ENCODE data around the gene SNTG2.

Gene SNTG2

DNA sequence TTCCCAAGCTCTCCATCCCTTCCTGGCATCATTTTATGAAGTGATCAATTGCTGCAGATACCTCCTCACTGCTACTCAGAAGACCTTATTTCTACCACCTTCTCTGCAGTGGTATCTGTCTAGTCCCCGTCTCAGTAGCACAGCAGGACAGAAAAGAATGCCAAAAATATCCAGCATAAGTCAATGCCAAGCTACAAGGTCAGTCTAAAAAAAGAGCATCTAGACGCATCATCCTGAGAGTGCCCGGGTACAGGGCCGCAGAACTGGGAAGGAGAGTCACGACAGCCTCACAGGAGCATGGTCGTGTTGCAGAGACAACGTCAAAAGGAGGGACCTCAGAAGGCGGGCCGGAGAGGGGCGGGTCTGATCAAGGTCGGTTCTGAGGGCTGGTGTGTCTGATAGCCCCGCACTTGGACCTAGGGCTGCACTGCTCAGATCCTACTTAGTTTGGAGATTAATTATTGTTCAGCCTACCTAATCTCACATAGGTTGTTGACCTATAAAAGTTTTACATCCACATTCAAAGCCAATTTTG lies 24.3 kb upstream of the SNTG2 start:
- in situ Hi-C loops (cut with MboI; ENCODE audit: low sequenced_read_pairs), result no loop called here

DNA sequence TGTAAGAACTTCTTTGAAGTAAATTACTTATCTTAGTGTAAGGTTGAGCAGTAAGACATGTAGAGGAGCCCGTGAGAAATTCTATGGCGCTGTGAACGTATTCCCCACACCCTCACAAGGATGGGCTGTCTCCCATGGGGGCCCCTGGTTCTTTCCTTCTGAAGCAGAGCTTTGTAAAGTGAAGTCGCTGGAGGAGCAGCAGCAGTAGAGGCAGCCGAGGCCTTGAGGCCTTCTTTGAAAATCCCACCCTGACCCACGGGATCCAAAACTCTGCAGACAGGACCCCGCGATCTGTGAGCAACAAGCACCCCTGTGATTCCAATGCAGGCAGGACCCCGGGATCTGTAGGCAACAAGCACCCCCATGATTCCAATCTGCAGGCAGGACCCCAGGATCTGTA lies 23.8 kb upstream of the SNTG2 start:
- in situ Hi-C loops (cut with MboI; ENCODE audit: low sequenced_read_pairs), result no loop called here

- in situ Hi-C loops (cut with MboI; ENCODE audit: low sequenced_read_pairs), result no loop called here
Measured at GRCh38 chr2:929011-929735, 21.5 kb upstream of the SNTG2 start.

GRCh38 chr2:929925-930324 lies 20.7 kb upstream of the SNTG2 start:
- in situ Hi-C loops (cut with MboI; ENCODE audit: low sequenced_read_pairs), result no loop called here

GRCh38 chr2:930935-931334 lies 19.7 kb upstream of the SNTG2 start:
- in situ Hi-C loops (cut with MboI; ENCODE audit: low sequenced_read_pairs), result no loop called here

DNA sequence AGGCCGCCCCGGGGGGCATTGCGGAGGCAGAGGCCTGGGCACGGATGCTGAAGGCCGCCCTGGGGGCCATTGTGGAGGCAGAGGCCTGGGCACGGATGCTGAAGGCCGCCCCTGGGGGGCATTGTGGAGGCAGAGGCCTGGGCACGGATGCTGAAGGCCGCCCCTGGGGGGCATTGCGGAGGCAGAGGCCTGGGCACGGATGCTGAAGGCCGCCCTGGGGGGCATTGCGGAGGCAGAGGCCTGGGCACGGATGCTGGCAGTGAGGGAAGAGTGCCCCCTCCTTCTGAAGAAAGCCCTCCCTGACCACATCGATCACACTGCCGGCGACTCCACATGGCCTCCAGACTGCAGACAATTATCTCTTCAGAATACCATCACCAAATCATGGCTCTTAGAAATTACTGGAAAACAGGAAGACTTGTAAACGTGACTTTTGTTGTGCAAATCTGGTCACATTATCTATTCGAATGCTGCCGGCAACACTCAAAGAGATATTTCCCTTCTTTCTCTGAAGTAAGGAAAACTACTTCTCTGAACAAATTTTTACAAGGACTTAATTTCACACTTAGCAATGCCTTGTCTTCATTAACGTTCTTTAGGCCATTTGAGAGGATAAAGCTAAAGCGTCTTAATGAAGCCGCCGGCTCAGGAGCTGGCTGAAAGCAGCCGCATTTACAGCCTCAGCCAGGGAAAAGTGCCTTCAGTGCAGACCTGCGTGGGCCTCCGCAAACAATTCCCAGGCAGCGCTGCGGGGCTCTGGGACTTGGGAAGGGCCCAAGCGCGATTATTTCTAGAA lies 18.1 kb upstream of the SNTG2 start:
- in situ Hi-C loops (cut with MboI; ENCODE audit: low sequenced_read_pairs), result no loop called here

GRCh38 chr2:933734-934295 lies 16.8 kb upstream of the SNTG2 start:
- in situ Hi-C loops (cut with MboI; ENCODE audit: low sequenced_read_pairs), result no loop called here

DNA sequence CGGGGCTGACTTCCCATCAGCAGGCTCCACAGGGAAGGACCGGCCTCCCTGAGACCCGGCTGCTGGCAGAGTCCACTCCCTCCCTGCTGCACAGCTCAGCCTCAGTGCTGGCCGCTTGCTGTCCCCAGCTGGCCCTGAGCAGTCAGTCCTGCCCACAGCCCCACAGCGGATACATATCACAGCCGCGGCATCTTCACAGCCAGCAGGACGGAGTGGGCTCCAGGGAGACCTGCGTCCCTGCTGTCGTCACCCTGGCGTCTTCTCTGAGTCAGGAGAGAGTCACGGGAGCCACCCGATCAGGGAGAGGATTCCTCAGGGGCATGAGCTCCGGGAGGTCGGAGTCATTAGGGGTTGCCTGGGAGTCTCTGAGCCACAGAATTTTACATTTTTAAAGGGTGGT lies 13.1 kb upstream of the SNTG2 start:
- in situ Hi-C loops (cut with MboI; ENCODE audit: low sequenced_read_pairs), result no loop called here

DNA sequence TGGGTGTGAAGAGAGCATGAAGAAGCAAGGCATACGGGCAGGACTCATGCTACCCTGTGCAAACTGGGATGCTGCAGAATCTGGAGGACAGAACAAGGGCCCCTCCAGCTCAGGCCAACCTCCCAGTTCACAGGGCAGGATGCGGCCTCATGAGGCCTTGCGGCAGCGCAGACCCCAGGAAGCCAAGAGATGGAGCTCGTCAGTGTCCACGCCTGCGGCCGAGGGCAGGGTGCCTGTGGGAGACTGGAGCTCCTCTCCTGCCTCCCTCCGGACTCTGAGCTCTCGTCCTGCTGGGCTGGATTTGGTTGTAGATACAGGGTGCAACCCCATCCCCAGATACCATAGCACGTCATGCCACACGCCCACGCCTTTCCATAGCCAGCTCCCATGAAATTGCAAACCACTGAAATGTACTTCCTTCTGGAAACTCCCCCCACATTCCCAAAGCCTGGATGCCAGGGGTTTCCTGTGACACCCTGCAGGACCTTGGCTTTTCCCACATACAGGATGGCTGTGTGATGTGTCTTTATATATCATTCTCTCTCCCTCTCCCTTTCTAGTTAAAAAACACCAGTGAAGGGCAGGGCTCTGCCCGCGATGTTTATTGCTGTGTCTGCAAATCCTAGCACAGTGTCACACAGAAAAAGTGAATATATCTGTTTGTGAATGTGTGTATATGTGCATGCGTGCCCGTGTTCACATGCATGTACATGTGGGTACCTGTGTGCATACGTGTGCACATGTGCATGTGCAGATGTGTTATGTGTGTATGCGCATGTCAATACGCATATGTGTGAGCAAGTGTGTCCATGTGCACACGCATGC lies 12.3 kb upstream of the SNTG2 start:
- in situ Hi-C loops (cut with MboI; ENCODE audit: low sequenced_read_pairs), result no loop called here

GRCh38 chr2:939936-940601 lies 10.6 kb upstream of the SNTG2 start:
- in situ Hi-C loops (cut with MboI; ENCODE audit: low sequenced_read_pairs), result no loop called here

DNA sequence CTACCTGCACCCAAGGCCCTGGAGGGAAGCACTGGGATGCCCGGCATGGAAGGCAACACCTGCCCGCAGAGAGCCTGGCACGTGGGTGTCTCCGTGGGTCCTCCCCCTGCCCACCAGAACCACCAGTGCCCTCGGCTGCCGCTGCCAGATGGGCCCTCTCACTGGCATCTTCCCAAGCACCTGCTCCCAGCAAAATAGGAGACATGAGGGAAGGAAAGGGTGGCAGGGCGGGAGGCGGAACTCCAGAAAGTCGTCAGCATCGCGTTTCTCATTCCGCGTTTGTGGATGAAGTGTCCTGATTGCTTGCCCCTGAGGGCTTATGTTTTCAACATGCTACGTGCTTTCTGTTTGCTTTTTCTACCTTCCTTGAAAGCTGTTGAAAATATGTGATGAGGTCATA lies 8.8 kb upstream of the SNTG2 start:
- in situ Hi-C loops (cut with MboI; ENCODE audit: low sequenced_read_pairs), result no loop called here

DNA sequence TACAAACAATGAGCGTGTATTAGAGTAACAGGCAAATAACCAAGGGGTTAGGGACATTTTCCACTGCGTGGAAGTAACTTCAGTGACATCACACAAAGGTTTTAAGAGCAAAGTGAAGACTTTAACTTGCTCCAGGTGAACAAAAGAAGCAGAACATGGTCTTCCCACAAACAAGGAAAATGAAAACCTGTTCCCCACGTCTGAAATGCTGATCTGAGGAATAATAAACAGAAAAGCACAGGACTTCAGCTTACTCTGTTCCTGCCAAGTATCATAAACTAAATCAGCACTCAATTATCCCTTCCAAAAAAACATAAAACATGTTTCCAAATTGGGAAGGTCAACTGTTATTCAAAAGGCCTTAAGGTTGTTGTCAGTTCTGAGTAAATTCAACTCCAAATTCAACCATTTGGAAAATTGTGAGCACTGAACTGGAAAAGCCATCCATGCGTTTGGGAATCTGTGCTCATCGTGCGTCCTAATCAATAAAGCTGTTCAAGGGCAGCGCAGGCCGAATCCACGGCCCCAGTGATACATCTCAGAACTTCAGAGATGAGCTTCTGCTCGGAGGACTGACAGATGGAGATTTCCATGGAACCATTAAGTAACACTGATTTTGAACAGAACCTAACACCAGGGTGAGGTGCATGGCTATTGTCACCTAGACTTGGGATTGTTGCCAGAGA lies 7.7 kb upstream of the SNTG2 start:
- in situ Hi-C loops (cut with MboI; ENCODE audit: low sequenced_read_pairs), result no loop called here

DNA sequence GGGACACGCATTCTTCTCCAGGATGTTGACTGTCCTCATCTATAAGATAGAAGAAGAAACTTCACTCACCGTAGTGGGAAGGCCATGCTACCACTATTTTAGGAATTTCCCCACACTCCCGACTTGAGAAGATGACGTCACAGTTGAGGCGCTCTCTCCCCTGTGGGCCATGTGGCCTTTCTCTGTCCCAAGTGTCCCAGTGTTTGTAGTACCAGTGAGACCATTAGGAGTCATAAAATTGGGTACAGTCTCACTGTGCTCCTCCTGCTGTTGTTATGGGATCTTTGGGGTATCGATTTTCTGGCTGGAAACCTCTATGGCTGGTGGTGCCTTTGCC lies 7.2 kb upstream of the SNTG2 start:
- in situ Hi-C loops (cut with MboI; ENCODE audit: low sequenced_read_pairs), result no loop called here

- in situ Hi-C loops (cut with MboI; ENCODE audit: low sequenced_read_pairs), result no loop called here
Measured at GRCh38 chr2:943821-944220, 6.8 kb upstream of the SNTG2 start.

DNA sequence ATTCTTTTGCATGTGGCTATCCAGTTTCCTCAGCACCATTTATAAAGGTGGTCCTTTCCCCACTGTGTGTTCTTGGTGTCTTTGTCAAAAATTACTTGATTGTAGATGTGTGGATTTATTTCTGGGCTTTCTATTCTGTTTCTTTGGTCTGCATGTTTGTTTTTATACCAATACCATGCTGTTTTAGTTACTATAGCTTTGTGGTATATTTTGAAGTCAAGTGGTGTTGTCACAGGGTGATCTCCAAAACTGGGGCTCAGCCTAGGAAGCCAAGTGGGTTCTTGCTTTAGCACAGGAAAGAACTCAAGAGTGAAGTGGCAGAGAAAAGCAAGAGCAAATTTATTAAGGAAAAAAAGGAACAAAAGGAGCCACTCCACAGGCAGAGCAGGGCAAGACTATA lies 6.0 kb upstream of the SNTG2 start:
- in situ Hi-C loops (cut with MboI; ENCODE audit: low sequenced_read_pairs), result no loop called here

GRCh38 chr2:945104-945503 lies 5.5 kb upstream of the SNTG2 start:
- in situ Hi-C loops (cut with MboI; ENCODE audit: low sequenced_read_pairs), result no loop called here

DNA sequence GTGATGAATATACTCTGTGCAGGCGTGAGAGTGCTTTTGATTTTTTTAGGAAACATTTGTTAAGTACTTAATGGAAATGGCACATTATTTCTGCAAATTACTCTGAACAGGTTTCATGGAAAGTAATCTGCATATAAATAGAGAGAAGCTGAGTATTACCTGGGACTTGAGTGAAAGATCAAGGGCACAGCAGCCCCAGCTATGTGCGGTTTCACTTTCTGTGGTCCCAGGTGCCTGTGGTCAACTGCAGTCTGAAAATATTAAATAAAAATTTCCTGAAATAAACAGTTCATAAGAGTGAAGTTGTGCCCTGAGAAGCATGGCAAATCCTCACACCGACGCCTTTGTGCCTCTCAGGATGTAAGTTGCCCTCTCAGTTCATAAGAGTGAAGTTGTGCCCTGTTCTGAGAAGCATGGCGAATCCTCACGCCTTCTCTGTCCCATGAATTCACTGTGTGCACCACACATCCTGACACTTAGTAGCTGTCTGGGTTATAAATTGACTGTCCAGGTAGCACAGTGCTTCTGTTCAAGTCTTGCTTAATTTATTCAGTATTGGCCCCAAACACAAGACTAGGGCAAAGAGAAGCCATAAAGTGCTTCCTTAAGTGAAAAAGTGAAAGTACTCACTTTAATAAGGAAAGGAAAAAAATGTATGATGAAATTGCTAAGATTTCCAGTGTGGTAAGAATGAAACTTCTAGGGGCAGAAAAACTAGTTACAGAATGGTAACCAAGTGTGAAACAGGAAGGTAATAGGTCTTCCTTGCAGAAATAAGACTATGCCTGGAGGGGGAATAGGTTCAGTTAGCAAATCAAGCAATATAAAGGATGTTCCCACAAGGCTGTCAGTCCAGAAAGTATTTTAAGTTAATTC lies 4.3 kb upstream of the SNTG2 start:
- in situ Hi-C loops (cut with MboI; ENCODE audit: low sequenced_read_pairs), result no loop called here

GRCh38 chr2:949384-950079 lies 1.1 kb upstream of the SNTG2 start:
- in situ Hi-C loops (cut with MboI; ENCODE audit: low sequenced_read_pairs), result no loop called here

Data from HL-60/S4 (cell line).